Islet of Langerhans (tissue), 1 donor: ENCODE results near the gene LRRC55.

ENCODE experiments used
- FAIRE-seq: peaks from one replicate; lab custom pipeline; 2011; peaks lifted over from hg19 to GRCh38; lab: Jason Lieb, UNC

Gene LRRC55

DNA sequence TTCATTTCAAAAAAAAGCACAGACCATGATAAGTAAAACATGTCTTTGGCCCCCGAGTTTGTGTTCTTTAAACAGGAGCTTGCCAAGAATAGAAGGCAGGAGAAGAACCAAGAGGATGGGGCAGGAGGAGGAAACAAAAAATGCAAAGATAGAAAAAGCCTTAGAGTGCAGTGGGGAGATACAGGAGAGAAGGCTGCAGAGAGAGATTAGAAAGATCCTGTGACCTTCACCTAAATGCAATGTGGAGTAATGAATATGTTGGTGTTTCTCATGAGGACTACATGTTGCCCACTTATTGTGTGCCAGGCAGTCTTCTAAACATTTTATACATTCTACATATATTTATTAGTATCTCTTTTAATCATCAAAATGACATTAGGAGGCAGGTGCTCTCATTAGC is 57.6 kb downstream of the LRRC55 start:
- FAIRE-seq, result no peak

DNA sequence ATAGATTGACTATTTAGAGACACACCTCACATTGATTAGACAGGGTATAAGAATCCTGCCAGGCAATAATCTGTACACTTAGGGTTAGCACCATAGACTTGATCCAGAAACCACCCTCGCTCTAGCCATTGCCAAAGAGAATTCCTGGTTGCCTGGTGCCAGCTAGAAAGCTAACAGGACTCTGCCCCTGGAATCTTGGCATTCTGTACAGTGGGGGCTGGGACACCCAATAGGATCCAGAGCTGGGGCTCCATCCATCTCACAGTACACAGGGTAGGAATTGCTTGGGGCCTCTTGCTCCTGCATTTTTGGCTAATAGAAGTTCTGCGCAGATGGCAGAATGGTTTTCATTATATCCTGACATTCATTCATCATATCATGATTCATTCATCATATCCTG is 58.3 kb downstream of the LRRC55 start:
- no peak for FAIRE-seq

DNA sequence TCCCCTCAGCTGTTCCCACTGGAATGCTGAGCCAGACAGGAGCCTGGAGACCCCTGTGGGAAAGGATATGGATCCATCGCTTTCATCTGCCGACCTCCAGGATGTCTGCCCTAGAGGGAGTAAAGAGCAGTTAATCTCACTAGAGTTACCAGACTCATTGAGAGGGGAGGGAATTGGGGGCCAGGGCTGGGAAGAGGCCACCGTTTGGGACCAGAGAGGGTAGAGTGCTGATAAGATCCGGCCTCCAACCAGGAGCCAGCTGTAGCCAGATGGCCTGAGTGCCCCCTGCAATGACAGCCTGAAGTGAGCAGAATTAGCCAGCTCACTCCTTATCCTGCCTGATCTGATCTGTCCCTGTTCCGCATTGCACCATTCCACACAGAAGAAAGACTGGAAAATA is 59.0 kb downstream of the LRRC55 start:
- FAIRE-seq, result no peak
